WTC11 (cell line): Measurements from ENCODE around the gene BRD1. TPM values are rescaled to one million over a fixed set of nuclear protein-coding genes. Genes with fewer than 3 reads are reported as not detected.
A peak's percentile ranks its signal among the peaks of the same experiment; 100 is the strongest.

Source experiments
- ATAC-seq: fragments of 200-7000 bp; cut with Tn5 transposase; 2 replicates; pipeline ENCODE4 v1.10.0; 2021; ENCODE audit warnings: mild to moderate bottlenecking, moderate library complexity
- CTCF ChIA-PET: fragments of 300-600 bp; sonication (Branson Sonifier 250); formaldehyde crosslinking; loops from one replicate; lab custom pipeline; 2021; ENCODE audit warnings: antibody characterized with exemption; lab: Charles Lee
- POLR2A ChIA-PET: fragments of 350-600 bp; sonication (Branson Sonifier 250); formaldehyde crosslinking; loops from one replicate; lab custom pipeline; 2021; ENCODE audit warnings: antibody characterized with exemption; lab: Charles Lee
- DNase-seq: peaks from one replicate; pipeline ENCODE4 v3.0.0; 2021; ENCODE audit warnings: low spot score
- H3K27ac Mint-ChIP-seq: 2 replicates; pipeline ENCODE4 v1.8.0; 2021; ENCODE audit warnings: mixed read lengths
- H3K27me3 Mint-ChIP-seq: 2 replicates; pipeline ENCODE4 v1.8.0; 2021; ENCODE audit warnings: low read depth, mild to moderate bottlenecking, moderate library complexity, mixed read lengths
- H3K36me3 Mint-ChIP-seq: 2 replicates; pipeline ENCODE4 v1.8.0; 2021; ENCODE audit warnings: mixed read lengths
- H3K4me1 Mint-ChIP-seq: 2 replicates; pipeline ENCODE4 v1.8.0; 2022; ENCODE audit warnings: mixed read lengths
- H3K4me3 Mint-ChIP-seq: 2 replicates; pipeline ENCODE4 v1.8.0; 2021; ENCODE audit warnings: mild to moderate bottlenecking, moderate library complexity, mixed read lengths
- H3K9me3 Mint-ChIP-seq: 2 replicates; pipeline ENCODE4 v1.8.0; 2021; ENCODE audit warnings: mixed read lengths
- HMGXB4 ChIP-seq: sonication (generic); formaldehyde crosslinking; IDR thresholded peaks from 2 replicates; pipeline ENCODE4 v1.8.1; 2023; ENCODE audit warnings: mild to moderate bottlenecking, moderate library complexity, missing genetic modification reagents
- KAT7 ChIP-seq: sonication (generic); formaldehyde crosslinking; IDR thresholded peaks from 2 replicates; pipeline ENCODE4 v1.8.1; 2023; ENCODE audit warnings: missing genetic modification reagents, mild to moderate bottlenecking, borderline replicate concordance
- NFE2L1 ChIP-seq: sonication (generic); formaldehyde crosslinking; IDR thresholded peaks from 2 replicates; pipeline ENCODE4 v1.8.1; 2023; ENCODE audit warnings: missing genetic modification reagents
- NR1H2 ChIP-seq: sonication (generic); formaldehyde crosslinking; IDR thresholded peaks from 2 replicates; pipeline ENCODE4 v1.9.0; 2021; ENCODE audit warnings: mild to moderate bottlenecking, moderate library complexity, missing genetic modification reagents
- PREB ChIP-seq: sonication (generic); formaldehyde crosslinking; IDR thresholded peaks from 2 replicates; pipeline ENCODE4 v1.8.1; 2022; ENCODE audit warnings: mild to moderate bottlenecking, missing genetic modification reagents, moderate library complexity, borderline replicate concordance
- USF2 ChIP-seq: sonication (generic); formaldehyde crosslinking; IDR thresholded peaks from 2 replicates; pipeline ENCODE4 v1.8.1; 2023; ENCODE audit warnings: mild to moderate bottlenecking, missing genetic modification reagents, moderate library complexity
- ZNF219 ChIP-seq: sonication (generic); formaldehyde crosslinking; IDR thresholded peaks from 2 replicates; pipeline ENCODE4 v1.8.0; 2023; ENCODE audit warnings: missing genetic modification reagents, mild to moderate bottlenecking, borderline replicate concordance
- ZNF232 ChIP-seq: sonication (generic); formaldehyde crosslinking; IDR thresholded peaks from 2 replicates; pipeline ENCODE4 v1.8.0; 2022; ENCODE audit warnings: mild to moderate bottlenecking, missing genetic modification reagents
- ZNF423 ChIP-seq: fragments of 250-450 bp; sonication (Bioruptor Pico); IDR thresholded peaks from 2 replicates; pipeline ENCODE4 v2.1.2; 2022; ENCODE audit warnings: mild to moderate bottlenecking, moderate library complexity
- total RNA-seq: library from RNA; stranded (reverse); gene quantifications from 3 replicates; pipeline ENCODE4 v1.2.3, GENCODE V29; 2021

Gene BRD1
- total RNA-seq, 1 experiment from 2014 or later, result 36.6 TPM

- peak overlapping the region; percentile 65 for H3K4me3 Mint-ChIP-seq
- no peak for ATAC-seq
- no peak for TF ChIP-seq PREB
- TF ChIP-seq, all 79 proteins: peak for 0
- no peak overlapping the region for H3K27ac Mint-ChIP-seq
- H3K36me3 Mint-ChIP-seq, result no peaks in the 10 kb centered on the region
- peaks cover 8% of the 10 kb centered on the region for H3K4me1 Mint-ChIP-seq
- no peaks in the 10 kb centered on the region for H3K9me3 Mint-ChIP-seq
- DNase-seq, result no peak
- POLR2A ChIA-PET, result no interaction called here
- CTCF ChIA-PET, result no interaction called here
- peaks cover 74% of the 10 kb centered on the region for H3K27me3 Mint-ChIP-seq
Observed at GRCh38 chr22:49850021-49850911, 22.6 kb upstream of the BRD1 start.

GRCh38 chr22:49849161-49850020 is 21.7 kb upstream of the BRD1 start:
- Mint-ChIP-seq H3K4me3 (peak overlapping the region; percentile 65), H3K27me3 (peaks cover 82% of the 10 kb centered on the region), H3K27ac (no peak overlapping the region), H3K4me1 (no peaks in the 10 kb centered on the region), H3K36me3 (no peaks in the 10 kb centered on the region), H3K9me3 (no peaks in the 10 kb centered on the region)
- ATAC-seq (peak; percentile 2; the same call in 1 of the 2 replicates), DNase-seq (no peak)
- TF ChIP-seq HMGXB4 (0 out of 2 replicates have a peak, but pooled peaks have one; percentile 31), ZNF219 (CRISPR knock-in tag) (no peak)
- POLR2A ChIA-PET, result no interaction called here
- CTCF ChIA-PET, result no interaction called here

- H3K27me3 Mint-ChIP-seq, result peaks cover 87% of the 10 kb centered on the region
- no peaks in the 10 kb centered on the region for H3K4me1 Mint-ChIP-seq
- TF ChIP-seq USF2 (CRISPR knock-in tag) (no peak), KAT7 (CRISPR knock-in tag) (no peak), NR1H2 (no peak), NFE2L1 (CRISPR knock-in tag) (no peak)
- ChIA-PET POLR2A (no interaction called here), CTCF (interaction anchor here (1.5 kb wide), 1 partner anchor 81 kb away, joined by 7 read pairs; no protein-coding TSS in a partner anchor)
- DNase-seq (no peak), ATAC-seq (no peak)
- H3K36me3 Mint-ChIP-seq, result no peaks in the 10 kb centered on the region
- H3K4me3 Mint-ChIP-seq, result peak overlapping the region; percentile 29; the same call in 1 of the 2 replicates
- no peak overlapping the region for H3K27ac Mint-ChIP-seq
- no peaks in the 10 kb centered on the region for H3K9me3 Mint-ChIP-seq
Observed at GRCh38 chr22:49848690-49849160, 21.1 kb upstream of the BRD1 start.

GRCh38 chr22:49847751-49848689 is 20.3 kb upstream of the BRD1 start:
- ChIA-PET POLR2A (no interaction called here), CTCF (interaction anchor here (1.5 kb wide), 1 partner anchor 80 kb away, joined by 7 read pairs; no protein-coding TSS in a partner anchor)
- ATAC-seq, result peak; percentile 27

More at GRCh38 chr22:49847751-49848689, 20.3 kb upstream of the BRD1 start:
- no peak overlapping the region for H3K27ac Mint-ChIP-seq
- TF ChIP-seq ZNF423 (0 out of 2 replicates have a peak, but pooled peaks have one; percentile 29), ZNF232 (no peak)
- TF ChIP-seq, all 79 proteins: peak for 1
- Mint-ChIP-seq H3K4me1 (no peaks in the 10 kb centered on the region), H3K4me3 (peak overlapping the region; percentile 65), H3K36me3 (no peaks in the 10 kb centered on the region), H3K9me3 (no peaks in the 10 kb centered on the region), H3K27me3 (peaks cover 90% of the 10 kb centered on the region)
- DNase-seq, result no peak
